Ammon's horn (tissue), 1 donor: ENCODE results near the gene SLC26A11.

Experiments used
- DNase-seq: peaks from one replicate; pipeline ENCODE4 v3.0.0-alpha.2; 2016; ENCODE audit warnings: low spot score

SLC26A11 gene

DNA sequence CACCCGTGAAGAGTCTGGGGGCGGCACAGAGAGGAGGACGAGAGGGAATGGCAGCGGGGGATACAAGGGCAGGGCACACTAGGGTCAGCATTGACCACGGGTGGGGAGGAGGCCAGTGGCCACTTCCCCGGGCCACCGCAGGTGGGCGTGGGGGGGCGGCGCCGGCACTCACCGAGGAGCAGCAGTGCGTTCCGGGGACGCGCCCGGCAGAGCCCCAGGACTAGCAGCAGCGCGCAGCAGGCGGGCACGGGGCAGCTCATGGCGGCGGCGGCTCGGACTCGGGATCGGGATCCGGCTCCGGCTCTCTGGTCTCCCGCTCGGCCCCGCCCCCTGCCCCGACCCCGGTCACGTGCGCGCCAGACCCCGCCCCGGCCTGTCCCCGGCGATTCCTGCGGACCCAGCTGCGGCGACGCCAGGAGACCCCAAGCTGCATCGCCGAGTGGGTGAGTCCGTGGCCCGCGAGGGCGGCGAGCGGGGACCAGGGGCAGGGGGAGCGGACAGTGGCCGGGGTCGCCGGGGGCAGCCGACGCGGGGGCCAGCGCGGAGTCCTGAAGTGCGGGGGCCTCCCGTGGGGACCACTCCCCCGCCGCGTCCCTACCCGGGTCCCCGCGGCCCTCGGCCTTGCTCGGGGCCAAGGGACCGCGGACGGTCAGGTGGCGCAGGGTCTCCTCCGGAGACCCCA is at the start of gene SLC26A11, which contains the start of gene SGSH:
SLC26A11 (plus strand) TSS at position 374 of the 682 bp plus-strand sequence. CDS start 1,134 bp downstream, outside the sequence.
SGSH (minus strand) TSS at position 280 of the 682 bp plus-strand sequence; CDS start at position 260, 20 bp downstream.
- DNase-seq: peak; percentile 67

GRCh38 chr17:80171681-80172080 is 48.5 kb upstream of the SLC26A11 start:
- DNase-seq: no peak

DNA sequence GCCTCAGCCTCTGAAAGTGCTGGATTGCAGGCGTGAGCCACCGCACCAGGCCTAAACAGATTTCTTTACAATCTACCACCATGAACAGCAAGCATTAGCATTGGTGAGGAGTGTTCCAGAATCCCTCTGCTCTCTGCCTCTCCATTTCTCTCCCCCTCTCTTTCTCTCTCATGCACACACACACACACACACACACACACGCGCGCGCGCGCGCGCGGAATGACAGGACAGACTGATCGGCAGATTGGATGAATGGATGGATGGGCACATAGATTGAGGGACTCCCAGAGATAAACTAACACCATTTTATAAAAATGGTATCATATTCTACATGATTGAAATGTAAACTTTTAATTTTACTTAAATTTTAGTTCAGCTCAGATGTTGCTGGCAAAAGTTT is 47.1 kb upstream of the SLC26A11 start:
- DNase-seq: no peak

DNA sequence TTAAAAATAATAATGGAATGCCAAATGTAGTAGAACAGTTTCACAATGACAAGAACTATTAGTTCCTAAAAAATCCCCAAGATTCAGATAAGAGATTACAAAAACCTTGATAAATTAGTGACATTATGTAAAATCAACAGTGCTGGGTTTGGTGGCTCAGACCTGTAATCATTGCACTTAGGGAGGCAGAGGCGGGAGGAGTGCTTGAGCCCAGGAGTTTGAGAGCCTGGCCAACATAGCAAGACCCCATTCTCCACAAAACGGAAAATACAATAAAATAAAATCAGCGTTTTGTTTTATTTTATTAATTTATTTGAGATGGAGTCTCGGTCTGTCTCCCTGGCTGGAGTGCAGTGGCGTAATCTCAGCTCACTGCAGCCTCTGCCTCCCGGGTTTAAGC is 46.3 kb upstream of the SLC26A11 start:
- no peak for DNase-seq

- no peak for DNase-seq
Measured at GRCh38 chr17:80176757-80177156, 43.5 kb upstream of the SLC26A11 start.

- no peak for DNase-seq
Measured at GRCh38 chr17:80177986-80178595, 42.1 kb upstream of the SLC26A11 start.

- no peak for DNase-seq
Measured at GRCh38 chr17:80180192-80180591, 40.0 kb upstream of the SLC26A11 start.

GRCh38 chr17:80181431-80181830 is 38.8 kb upstream of the SLC26A11 start:
- DNase-seq: no peak

DNA sequence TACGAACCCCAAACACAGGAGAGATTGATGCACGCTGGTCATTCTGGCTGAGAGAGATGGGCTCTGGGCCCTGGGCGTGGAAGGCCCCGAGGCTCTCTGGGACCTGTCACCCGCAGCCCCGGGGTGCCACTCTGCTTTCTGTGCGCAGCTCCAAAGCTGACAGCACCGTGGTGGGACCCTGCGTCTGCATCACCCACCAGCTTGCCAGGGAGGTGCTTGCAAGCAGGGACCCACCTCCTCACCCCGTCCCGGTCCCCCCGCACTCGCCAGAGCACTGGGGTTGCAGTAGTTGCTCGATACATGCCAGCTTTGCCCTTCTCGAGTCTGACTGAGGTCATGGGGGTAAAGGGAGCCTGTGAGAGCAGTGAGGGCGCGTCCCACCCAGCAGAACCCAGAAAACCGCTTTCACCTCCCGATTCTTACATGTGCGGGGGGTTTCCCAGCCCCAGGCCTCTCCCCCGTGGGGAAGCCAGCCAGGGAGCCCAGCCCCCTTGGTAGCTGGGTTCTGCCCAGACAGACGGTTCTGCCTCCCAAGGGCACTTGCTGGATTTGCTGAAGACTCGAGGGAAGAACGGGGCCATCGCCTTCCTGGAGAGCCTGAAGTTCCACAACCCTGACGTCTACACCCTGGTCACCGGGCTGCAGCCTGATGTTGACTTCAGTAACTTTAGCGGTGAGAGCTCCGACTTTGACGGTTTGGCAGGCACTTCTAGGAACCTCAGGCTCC is 37.9 kb upstream of the SLC26A11 start:
- DNase-seq: no peak

GRCh38 chr17:80182845-80183223 is 37.4 kb upstream of the SLC26A11 start:
- DNase-seq: no peak

GRCh38 chr17:80183581-80184422 is 36.4 kb upstream of the SLC26A11 start:
- no peak for DNase-seq

- DNase-seq: no peak
Measured at GRCh38 chr17:80184423-80184714, 35.9 kb upstream of the SLC26A11 start.

DNA sequence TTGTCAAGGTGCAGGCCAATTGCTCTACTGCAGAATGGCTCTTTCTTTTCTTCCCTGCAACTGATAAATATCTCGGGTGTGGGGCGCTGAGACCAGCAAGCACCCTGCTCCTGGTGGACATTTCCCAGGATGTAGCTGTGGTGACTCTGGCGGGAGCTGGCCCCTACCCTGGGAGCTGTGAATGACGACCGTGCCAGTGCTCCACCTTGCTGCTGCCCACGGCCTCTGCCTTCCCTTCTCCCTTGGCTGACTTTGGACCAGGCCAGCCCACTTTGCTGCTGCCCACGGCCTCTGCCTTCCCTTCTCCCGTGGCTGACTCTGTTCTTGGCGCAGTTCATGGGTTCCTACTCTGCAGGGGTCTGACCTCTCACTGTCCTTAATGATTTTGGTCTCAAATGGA is 34.3 kb upstream of the SLC26A11 start:
- no peak for DNase-seq

DNA sequence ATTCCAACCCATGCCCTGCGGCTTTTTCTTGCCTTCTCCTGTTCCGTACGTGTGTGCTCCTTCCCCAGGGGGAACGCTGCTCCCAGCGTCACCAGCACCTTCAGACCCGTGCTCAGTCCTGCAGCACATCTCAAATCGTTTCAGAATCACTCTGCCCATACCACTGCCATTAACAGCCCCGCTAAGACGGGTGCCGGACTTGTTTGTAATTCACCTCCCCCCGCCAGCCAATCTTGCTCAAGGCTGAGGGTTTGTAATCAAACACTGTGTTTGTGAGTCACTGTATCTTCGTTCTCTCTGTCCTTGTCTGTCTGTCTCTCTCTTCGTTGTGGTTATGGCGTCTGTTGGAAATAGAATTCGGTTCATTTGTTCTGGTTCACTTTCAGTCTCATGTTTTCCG is 33.1 kb upstream of the SLC26A11 start:
- no peak for DNase-seq

- no peak for DNase-seq
Measured at GRCh38 chr17:80187515-80187941, 32.7 kb upstream of the SLC26A11 start.

DNA sequence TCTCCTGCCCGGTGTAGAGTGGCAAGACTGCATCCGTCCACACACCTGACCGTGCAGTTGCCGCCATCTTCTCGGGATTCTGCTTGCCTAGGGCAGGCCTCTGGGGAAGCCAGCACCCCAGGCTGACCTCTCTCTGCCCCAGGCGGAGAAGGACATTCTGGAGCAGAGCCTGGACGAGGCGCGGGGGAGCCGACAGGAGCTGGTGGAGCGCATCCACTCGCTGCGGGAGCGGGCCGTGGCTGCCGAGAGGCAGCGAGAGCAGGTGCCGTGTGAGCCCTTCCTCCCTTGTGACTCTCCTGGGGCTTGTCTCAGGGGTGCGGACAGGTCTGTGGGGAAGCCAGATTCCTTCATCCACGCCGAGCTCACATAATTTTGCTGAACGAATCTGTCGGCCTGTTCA is 30.6 kb upstream of the SLC26A11 start:
- DNase-seq: no peak

DNA sequence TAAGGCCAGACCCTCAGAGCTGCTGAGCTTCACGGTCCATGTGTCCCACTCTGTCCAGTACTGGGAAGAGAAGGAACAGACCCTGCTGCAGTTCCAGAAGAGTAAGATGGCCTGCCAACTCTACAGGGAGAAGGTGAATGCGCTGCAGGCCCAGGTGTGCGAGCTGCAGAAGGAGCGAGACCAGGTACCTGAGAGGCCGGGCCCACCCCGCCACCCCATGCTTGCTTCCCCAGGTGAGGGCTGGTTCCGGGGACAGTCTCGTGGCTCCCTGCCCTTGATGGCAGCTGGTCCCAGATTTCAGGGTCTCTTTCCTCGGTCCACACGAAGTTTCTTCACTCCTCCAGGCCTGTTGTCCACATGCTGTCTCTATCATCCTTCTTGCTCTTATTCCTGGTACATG is 29.5 kb upstream of the SLC26A11 start:
- no peak for DNase-seq

DNA sequence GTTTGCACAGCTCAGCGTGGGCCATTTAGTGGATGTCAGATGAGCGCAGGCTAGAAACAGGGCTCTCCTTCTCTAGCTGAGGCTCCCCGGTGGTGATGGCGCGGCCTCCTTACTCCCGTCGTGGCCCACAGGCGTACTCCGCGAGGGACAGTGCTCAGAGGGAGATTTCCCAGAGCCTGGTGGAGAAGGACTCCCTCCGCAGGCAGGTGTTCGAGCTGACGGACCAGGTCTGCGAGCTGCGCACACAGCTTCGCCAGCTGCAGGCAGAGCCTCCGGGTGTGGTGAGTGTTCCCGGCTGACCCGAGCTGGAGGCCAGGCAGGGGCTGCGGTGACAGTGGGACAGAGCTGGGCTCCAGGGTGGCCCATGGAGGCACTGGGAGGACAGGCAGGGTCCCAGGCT is 29.0 kb upstream of the SLC26A11 start:
- no peak for DNase-seq

DNA sequence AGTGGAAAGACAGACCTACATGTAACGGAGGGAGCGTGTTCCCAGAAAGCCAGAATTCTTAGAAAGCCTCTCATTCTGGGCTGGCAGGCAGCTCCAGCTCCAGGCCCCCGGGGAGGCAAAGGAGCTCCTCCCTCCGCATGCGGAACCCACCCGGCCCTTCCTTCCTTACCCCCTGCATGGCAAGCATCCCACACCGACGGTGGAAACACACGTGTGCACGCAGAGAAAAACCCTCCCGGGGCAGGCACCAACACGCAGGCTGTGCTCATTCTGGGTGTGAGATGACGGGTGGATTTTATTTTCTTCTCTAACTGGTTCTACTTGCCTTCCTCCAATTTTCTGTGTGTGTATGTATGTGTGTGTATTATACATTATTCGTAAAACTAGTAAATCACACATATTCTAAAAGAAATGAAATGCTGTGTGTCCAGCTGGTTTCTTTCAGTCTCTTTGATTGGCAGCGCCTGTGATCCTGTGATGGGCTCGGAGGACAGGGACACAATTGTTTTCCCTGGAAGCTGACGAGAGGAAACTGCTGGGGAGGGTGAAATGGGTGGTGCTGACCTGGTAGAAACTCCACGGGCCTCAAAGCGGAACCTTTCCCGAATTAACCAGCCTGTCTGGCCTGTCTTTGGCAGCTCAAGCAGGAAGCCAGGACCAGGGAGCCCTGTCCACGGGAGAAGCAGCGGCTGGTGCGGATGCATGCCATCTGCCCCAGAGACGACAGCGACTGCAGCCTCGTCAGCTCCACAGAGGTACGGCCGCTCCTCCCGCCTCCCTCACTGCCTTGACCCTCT is 28.2 kb upstream of the SLC26A11 start:
- DNase-seq: peak; percentile 77

DNA sequence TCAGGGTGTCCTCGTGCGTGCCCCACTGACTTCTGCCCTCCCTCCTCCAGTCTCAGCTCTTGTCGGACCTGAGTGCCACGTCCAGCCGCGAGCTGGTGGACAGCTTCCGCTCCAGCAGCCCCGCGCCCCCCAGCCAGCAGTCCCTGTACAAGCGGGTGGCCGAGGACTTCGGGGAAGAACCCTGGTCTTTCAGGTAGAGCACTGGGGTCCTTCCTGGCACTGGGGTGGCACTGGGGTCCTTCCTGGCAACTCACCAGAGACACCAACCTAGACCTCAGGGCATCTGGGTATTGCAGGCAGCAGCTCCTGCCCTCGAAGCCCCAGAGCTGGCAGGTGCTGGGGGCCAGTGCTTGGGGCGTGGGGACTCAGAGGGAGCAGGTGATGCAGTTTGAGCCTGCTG is 25.1 kb upstream of the SLC26A11 start:
- DNase-seq: no peak

GRCh38 chr17:80195671-80196529 is 24.3 kb upstream of the SLC26A11 start:
- no peak for DNase-seq
